Measurements from ENCODE around the gene SLC38A10. TPM values are rescaled to one million over a fixed set of nuclear protein-coding genes. Genes with fewer than 3 reads are reported as not detected.

Gene SLC38A10
- polyA plus RNA-seq, 1 donor from 2014 or later: 37.4 TPM

- no peaks in the 10 kb centered on the region for H4K20me1 ChIP-seq (ENCODE audit: insufficient read depth)
- H3K4me2 ChIP-seq (ENCODE audit: low read length): no peak overlapping the region
- no peak overlapping the region for H3K9ac ChIP-seq (ENCODE audit: low read length)
- no peaks in the 10 kb centered on the region for H3K9me3 ChIP-seq (ENCODE audit: low read length)
- no peak overlapping the region for H3K27ac ChIP-seq (ENCODE audit: low read length)
- H3K27me3 ChIP-seq (ENCODE audit: insufficient read depth, low read depth, low read length): no peaks in the 10 kb centered on the region
- peaks cover 5% of the 10 kb centered on the region for H3K79me2 ChIP-seq (replicated peaks; ENCODE audit: insufficient read depth, low read length)
- H3K4me3 ChIP-seq (ENCODE audit: low read length): no peak overlapping the region
- TF ChIP-seq CTCF (IDR thresholded peaks at IDR 0.05; ENCODE audit: poor library complexity, severe bottlenecking) (no peak), SMC3 (conservative IDR thresholded peaks at IDR 0.05; ENCODE audit: poor library complexity) (no peak), MXI1 (conservative IDR thresholded peaks at IDR 0.05; ENCODE audit: poor library complexity, severe bottlenecking) (no peak), POLR2AphosphoS5 (IDR thresholded peaks at IDR 0.05) (no peak), EZH2 (IDR thresholded peaks at IDR 0.05; ENCODE audit: borderline replicate concordance, insufficient read depth, low read length, poor library complexity, severe bottlenecking) (no peak), EP300 (conservative IDR thresholded peaks at IDR 0.05; ENCODE audit: poor library complexity, severe bottlenecking) (no peak), REST (IDR thresholded peaks at IDR 0.05; ENCODE audit: borderline replicate concordance) (no peak), TAF1 (IDR thresholded peaks at IDR 0.05; ENCODE audit: low read depth) (no peak), RAD21 (conservative IDR thresholded peaks at IDR 0.05) (no peak)
- no peaks in the 10 kb centered on the region for H3F3A ChIP-seq (ENCODE audit: insufficient read depth, low read length, poor library complexity, severe bottlenecking)
- H2AFZ ChIP-seq (ENCODE audit: low read depth, low read length): no peak overlapping the region
- no peaks in the 10 kb centered on the region for H3K9me2 ChIP-seq (ENCODE audit: insufficient read depth, low read length)
- H3K36me3 ChIP-seq (ENCODE audit: insufficient read depth, low read length): no peaks in the 10 kb centered on the region
Observed at GRCh38 chr17:81287741-81288430, 7.2 kb downstream of the SLC38A10 start.

DNA sequence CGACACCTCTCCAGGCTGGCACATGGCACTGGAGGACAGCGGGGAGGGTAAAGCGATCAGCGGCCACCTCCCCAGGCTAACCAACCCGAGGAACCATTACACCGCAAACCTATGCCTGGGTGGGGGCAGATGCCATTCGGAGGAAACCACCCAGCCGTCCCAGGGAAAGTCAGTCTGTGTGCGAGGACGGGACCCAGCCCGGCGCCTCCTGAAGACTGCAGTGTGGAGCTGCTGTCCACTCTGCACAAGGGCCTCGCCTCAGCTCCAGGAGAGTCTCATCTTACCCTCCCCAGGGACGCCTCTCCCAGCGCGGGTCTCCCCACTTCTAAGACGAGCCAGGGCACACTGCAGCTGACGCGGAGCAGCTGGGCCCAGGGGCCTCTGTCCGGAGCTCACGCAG lies 8.0 kb downstream of the SLC38A10 start:
- Histone ChIP-seq H3K27me3 (ENCODE audit: insufficient read depth, low read depth, low read length) (no peaks in the 10 kb centered on the region), H3K9me2 (ENCODE audit: insufficient read depth, low read length) (no peaks in the 10 kb centered on the region), H3F3A (ENCODE audit: insufficient read depth, low read length, poor library complexity, severe bottlenecking) (no peaks in the 10 kb centered on the region), H3K27ac (ENCODE audit: low read length) (no peak overlapping the region), H3K9ac (ENCODE audit: low read length) (no peak overlapping the region), H3K9me3 (ENCODE audit: low read length) (no peaks in the 10 kb centered on the region), H3K36me3 (ENCODE audit: insufficient read depth, low read length) (no peaks in the 10 kb centered on the region), H3K4me2 (ENCODE audit: low read length) (no peak overlapping the region), H3K4me3 (ENCODE audit: low read length) (no peak overlapping the region), H3K79me2 (replicated peaks; ENCODE audit: insufficient read depth, low read length) (peaks cover 5% of the 10 kb centered on the region), H2AFZ (ENCODE audit: low read depth, low read length) (no peak overlapping the region), H4K20me1 (ENCODE audit: insufficient read depth) (no peaks in the 10 kb centered on the region)
- TF ChIP-seq RAD21 (conservative IDR thresholded peaks at IDR 0.05): no peak
- no peak for TF ChIP-seq EZH2 (IDR thresholded peaks at IDR 0.05; ENCODE audit: borderline replicate concordance, insufficient read depth, low read length, poor library complexity, severe bottlenecking)
- TF ChIP-seq POLR2AphosphoS5 (IDR thresholded peaks at IDR 0.05): no peak
- TF ChIP-seq EP300 (conservative IDR thresholded peaks at IDR 0.05; ENCODE audit: poor library complexity, severe bottlenecking): no peak
- no peak for TF ChIP-seq SMC3 (conservative IDR thresholded peaks at IDR 0.05; ENCODE audit: poor library complexity)
- no peak for TF ChIP-seq CTCF (IDR thresholded peaks at IDR 0.05; ENCODE audit: poor library complexity, severe bottlenecking)
- no peak for TF ChIP-seq REST (IDR thresholded peaks at IDR 0.05; ENCODE audit: borderline replicate concordance)
- TF ChIP-seq TAF1 (IDR thresholded peaks at IDR 0.05; ENCODE audit: low read depth): no peak
- TF ChIP-seq MXI1 (conservative IDR thresholded peaks at IDR 0.05; ENCODE audit: poor library complexity, severe bottlenecking): no peak
